GM18508 (cell line): ENCODE measurements around the gene RYK.

Experiments
- ATAC-seq: cut with Tn5 transposase; IDR thresholded peaks from one replicate; pipeline ENCODE4 v1.9.1; 2021; ENCODE audit warnings: moderate number of reproducible peaks; ENCODE audit not compliant: insufficient read depth, unreplicated experiment

RYK gene

GRCh38 chr3:134161898-134162615 lies 88.6 kb downstream of the RYK start:
- no peak for ATAC-seq

- no peak for ATAC-seq
These were observed 95.2 kb downstream of the RYK start for GRCh38 chr3:134155446-134155845.

GRCh38 chr3:134153761-134154160 lies 96.9 kb downstream of the RYK start:
- no peak for ATAC-seq

GRCh38 chr3:134150476-134150875 lies 100.2 kb downstream of the RYK start:
- ATAC-seq: no peak

- no peak for ATAC-seq
These were observed 101.4 kb downstream of the RYK start for GRCh38 chr3:134149286-134149685.

GRCh38 chr3:134148534-134148933 lies 102.1 kb downstream of the RYK start:
- ATAC-seq: no peak

- ATAC-seq: no peak
These were observed 103.2 kb downstream of the RYK start for GRCh38 chr3:134147411-134147810.

- no peak for ATAC-seq
These were observed 104.0 kb downstream of the RYK start for GRCh38 chr3:134146666-134147065.

GRCh38 chr3:134145183-134145582 lies 105.5 kb downstream of the RYK start:
- no peak for ATAC-seq

- no peak for ATAC-seq
These were observed 106.0 kb downstream of the RYK start for GRCh38 chr3:134144694-134145093.

- ATAC-seq: no peak
These were observed 106.7 kb downstream of the RYK start for GRCh38 chr3:134143828-134144401.

GRCh38 chr3:134136604-134137003 lies 114.1 kb downstream of the RYK start:
- ATAC-seq: no peak

GRCh38 chr3:134134698-134135415 lies 115.8 kb downstream of the RYK start:
- no peak for ATAC-seq

- ATAC-seq: no peak
These were observed 116.4 kb downstream of the RYK start for GRCh38 chr3:134134240-134134639.

GRCh38 chr3:134132961-134133360 lies 117.7 kb downstream of the RYK start:
- no peak for ATAC-seq

- no peak for ATAC-seq
These were observed 124.5 kb downstream of the RYK start for GRCh38 chr3:134126153-134126552.

GRCh38 chr3:134114726-134115125 lies 135.9 kb downstream of the RYK start:
- ATAC-seq: no peak

- no peak for ATAC-seq
These were observed 139.0 kb downstream of the RYK start for GRCh38 chr3:134111616-134112015.

- ATAC-seq: no peak
These were observed 139.7 kb downstream of the RYK start for GRCh38 chr3:134110963-134111362.
